ENCODE measurements around the gene LDLRAD4.

LDLRAD4 gene

GRCh38 chr18:13433125-13433524, 214.6 kb downstream of the LDLRAD4 start:
- Histone ChIP-seq H3K79me2 (ENCODE audit: insufficient read depth, low read length) (peaks cover 24% of the 10 kb centered on the region), H3K4me2 (ENCODE audit: insufficient read depth, low read length) (no peak overlapping the region), H3K36me3 (ENCODE audit: insufficient read depth, low read length) (0 out of 2 replicates have a peak, but pooled peaks cover 6% of the 10 kb centered on the region), H3K9ac (ENCODE audit: low read depth, low read length) (no peak overlapping the region), H3K27ac (ENCODE audit: low read length) (peak overlapping the region; percentile 3; the same call in 1 of the 2 replicates), H3K4me3 (ENCODE audit: low read depth in 1 of 2, low read length in 2 of 2) (no peak overlapping the region), H3K27me3 (ENCODE audit: insufficient read depth, low read length, poor library complexity) (no peaks in the 10 kb centered on the region), H3K4me1 (ENCODE audit: insufficient read depth, low read length) (peaks cover 43% of the 10 kb centered on the region), H2AFZ (ENCODE audit: low read depth, low read length) (no peak overlapping the region), H3K9me3 (ENCODE audit: insufficient read depth, low read length, severe bottlenecking) (no peaks in the 10 kb centered on the region), H4K20me1 (ENCODE audit: insufficient read depth, low read length) (no peaks in the 10 kb centered on the region)
- no peak for TF ChIP-seq EZH2 (IDR thresholded peaks at IDR 0.05; ENCODE audit: borderline replicate concordance, low read depth, low read length, severe bottlenecking)
- TF ChIP-seq, protein P1, sequence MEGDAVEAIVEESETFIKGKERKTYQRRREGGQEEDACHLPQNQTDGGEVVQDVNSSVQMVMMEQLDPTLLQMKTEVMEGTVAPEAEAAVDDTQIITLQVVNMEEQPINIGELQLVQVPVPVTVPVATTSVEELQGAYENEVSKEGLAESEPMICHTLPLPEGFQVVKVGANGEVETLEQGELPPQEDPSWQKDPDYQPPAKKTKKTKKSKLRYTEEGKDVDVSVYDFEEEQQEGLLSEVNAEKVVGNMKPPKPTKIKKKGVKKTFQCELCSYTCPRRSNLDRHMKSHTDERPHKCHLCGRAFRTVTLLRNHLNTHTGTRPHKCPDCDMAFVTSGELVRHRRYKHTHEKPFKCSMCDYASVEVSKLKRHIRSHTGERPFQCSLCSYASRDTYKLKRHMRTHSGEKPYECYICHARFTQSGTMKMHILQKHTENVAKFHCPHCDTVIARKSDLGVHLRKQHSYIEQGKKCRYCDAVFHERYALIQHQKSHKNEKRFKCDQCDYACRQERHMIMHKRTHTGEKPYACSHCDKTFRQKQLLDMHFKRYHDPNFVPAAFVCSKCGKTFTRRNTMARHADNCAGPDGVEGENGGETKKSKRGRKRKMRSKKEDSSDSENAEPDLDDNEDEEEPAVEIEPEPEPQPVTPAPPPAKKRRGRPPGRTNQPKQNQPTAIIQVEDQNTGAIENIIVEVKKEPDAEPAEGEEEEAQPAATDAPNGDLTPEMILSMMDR (IDR thresholded peaks at IDR 0.05; ENCODE audit: borderline replicate concordance, extremely low read depth, low read length, poor library complexity, severe bottlenecking): no peak
- DNase-seq: no peak
- no peak for ATAC-seq (ENCODE audit: insufficient read depth, low read depth)

GRCh38 chr18:13433685-13434084, 215.1 kb downstream of the LDLRAD4 start:
- Histone ChIP-seq H3K4me3 (ENCODE audit: low read depth in 1 of 2, low read length in 2 of 2) (no peak overlapping the region), H3K9ac (ENCODE audit: low read depth, low read length) (no peak overlapping the region), H3K9me3 (ENCODE audit: insufficient read depth, low read length, severe bottlenecking) (no peaks in the 10 kb centered on the region), H3K27ac (ENCODE audit: low read length) (0 out of 2 replicates have a peak overlapping the region, but pooled peaks have one; percentile 15), H3K79me2 (ENCODE audit: insufficient read depth, low read length) (peaks cover 24% of the 10 kb centered on the region), H3K4me1 (ENCODE audit: insufficient read depth, low read length) (peaks cover 49% of the 10 kb centered on the region), H3K27me3 (ENCODE audit: insufficient read depth, low read length, poor library complexity) (no peaks in the 10 kb centered on the region), H3K4me2 (ENCODE audit: insufficient read depth, low read length) (no peak overlapping the region), H3K36me3 (ENCODE audit: insufficient read depth, low read length) (0 out of 2 replicates have a peak, but pooled peaks cover 6% of the 10 kb centered on the region), H4K20me1 (ENCODE audit: insufficient read depth, low read length) (no peaks in the 10 kb centered on the region), H2AFZ (ENCODE audit: low read depth, low read length) (no peak overlapping the region)
- TF ChIP-seq EZH2 (IDR thresholded peaks at IDR 0.05; ENCODE audit: borderline replicate concordance, low read depth, low read length, severe bottlenecking): no peak
- TF ChIP-seq, protein P1 (IDR thresholded peaks at IDR 0.05; ENCODE audit: borderline replicate concordance, extremely low read depth, low read length, poor library complexity, severe bottlenecking): no peak
- DNase-seq (no peak), ATAC-seq (ENCODE audit: insufficient read depth, low read depth) (no peak)

GRCh38 chr18:13434854-13435253, 216.3 kb downstream of the LDLRAD4 start:
- peaks cover 30% of the 10 kb centered on the region for H3K79me2 ChIP-seq (ENCODE audit: insufficient read depth, low read length)
- H3K27ac ChIP-seq (ENCODE audit: low read length): peak overlapping the region; percentile 98
- H3K9ac ChIP-seq (ENCODE audit: low read depth, low read length): no peak overlapping the region
- H3K4me1 ChIP-seq (ENCODE audit: insufficient read depth, low read length): peaks cover 60% of the 10 kb centered on the region
- TF ChIP-seq, protein P1 (IDR thresholded peaks at IDR 0.05; ENCODE audit: borderline replicate concordance, extremely low read depth, low read length, poor library complexity, severe bottlenecking): no peak
- TF ChIP-seq EZH2 (IDR thresholded peaks at IDR 0.05; ENCODE audit: borderline replicate concordance, low read depth, low read length, severe bottlenecking): no peak
- H3K4me2 ChIP-seq (ENCODE audit: insufficient read depth, low read length): no peak overlapping the region
- DNase-seq (no peak), ATAC-seq (ENCODE audit: insufficient read depth, low read depth) (no peak)
- no peak overlapping the region for H3K4me3 ChIP-seq (ENCODE audit: low read depth in 1 of 2, low read length in 2 of 2)
- peaks cover 5% of the 10 kb centered on the region; the same call in 1 of the 2 replicates for H3K36me3 ChIP-seq (ENCODE audit: insufficient read depth, low read length)
- H2AFZ ChIP-seq (ENCODE audit: low read depth, low read length): no peak overlapping the region
- H4K20me1 ChIP-seq (ENCODE audit: insufficient read depth, low read length): no peaks in the 10 kb centered on the region
- no peaks in the 10 kb centered on the region for H3K27me3 ChIP-seq (ENCODE audit: insufficient read depth, low read length, poor library complexity)
- no peaks in the 10 kb centered on the region for H3K9me3 ChIP-seq (ENCODE audit: insufficient read depth, low read length, severe bottlenecking)

All from DND-41 (cell line).